K562 (cell line): ENCODE results near the gene ATP6V1A. TPM values are rescaled to one million over a fixed set of nuclear protein-coding genes. Genes with fewer than 3 reads are reported as not detected.
A peak's percentile ranks its signal among the peaks of the same experiment; 100 is the strongest.

Experiments used
- ATAC-seq: fragments of 200-7000 bp; cut with Tn5 transposase; 3 replicates; pipeline ENCODE4 v1.9.1; 2020; ENCODE audit warnings: moderate library complexity
- BruUV-seq: library from RNA; stranded (reverse); fragments of 400-500 nt; replicated peaks from 2 replicates; lab custom pipeline; 2021; lab: Mats Ljungman, UMichigan
- CTCF ChIA-PET: fragments of 300-600 bp; formaldehyde crosslinking; extraction: SDS; loops from one replicate; lab custom pipeline; 2021; ENCODE audit warnings: low intra/inter-chr PET ratio; lab: Yijun Ruan, JAX
- POLR2A ChIA-PET: fragments of 300-600, 350-650 bp; sonication (Branson Sonifier 250); formaldehyde crosslinking; extraction: SDS; loops from one replicate; lab custom pipeline; 2021; ENCODE audit warnings: antibody characterized with exemption, inconsistent platforms; lab: Yijun Ruan, JAX
- DNase-seq, 4 experiments: peaks; one replicate each; pipeline versions ENCODE4 v3.0.0 to v3.0.0-alpha.2; 2011 to 2018; ENCODE audit warnings: low spot score in 3 of 4, mixed read lengths in 3 of 4; ENCODE audit errors: extremely low read depth in 1 of 4
- FAIRE-seq: peaks from 2 replicates; lab custom pipeline; 2011; peaks lifted over from hg19 to GRCh38; lab: Jason Lieb, UNC
- H2AFZ ChIP-seq: 2 replicates; pipeline ENCODE4 v1.6.0; 2011; ENCODE audit warnings: low read depth, low read length, control low read depth, inconsistent platforms
- H3K27ac ChIP-seq: fragments of 200-600 bp; 3 replicates; pipeline ENCODE4 v1.8.0; 2011; ENCODE audit warnings: low read depth, mild to moderate bottlenecking, control low read depth, inconsistent platforms, low read length, moderate library complexity, mixed read lengths; ENCODE audit errors: extremely low read depth
- H3K27me3 ChIP-seq, 2 experiments: fragments of 300-600 bp in 1 of 2; 2 replicates in 1 of 2; 3 replicates in 1 of 2; pipeline versions ENCODE4 v1.6.0 to v1.8.0; 2011; ENCODE audit warnings: inconsistent platforms in 2 of 2, low read length in 2 of 2, mild to moderate bottlenecking in 1 of 2, mixed read lengths in 1 of 2, moderate library complexity in 1 of 2; ENCODE audit not compliant: control insufficient read depth in 2 of 2, insufficient read depth in 2 of 2
- H3K36me3 ChIP-seq: fragments of 300-600 bp; 3 replicates; pipeline ENCODE4 v1.8.0; 2011; ENCODE audit warnings: mild to moderate bottlenecking, low read length, inconsistent platforms; ENCODE audit not compliant: control insufficient read depth, insufficient read depth
- H3K4me1 ChIP-seq, 2 experiments: fragments of 200-600 bp in 1 of 2; replicated peaks in 1 of 2; 2 replicates in 1 of 2; 3 replicates in 1 of 2; pipeline versions ENCODE4 v1.5.1 to v1.8.0; 2011; ENCODE audit warnings: inconsistent platforms in 2 of 2, low read length in 2 of 2, mild to moderate bottlenecking in 1 of 2, mixed read lengths in 1 of 2, moderate library complexity in 1 of 2; ENCODE audit not compliant: control insufficient read depth in 2 of 2, insufficient read depth in 2 of 2
- H3K4me2 ChIP-seq: 2 replicates; pipeline ENCODE4 v1.6.1; 2011; ENCODE audit warnings: low read length, control low read depth, inconsistent platforms, mixed read lengths; ENCODE audit not compliant: insufficient read depth
- H3K4me3 ChIP-seq: fragments of 200-600 bp; sonication (generic), shearing (Covaris generic); 2 replicates; pipeline ENCODE4 v1.5.1; 2016; ENCODE audit warnings: control low read depth, inconsistent platforms
- H3K79me2 ChIP-seq: fragments of 200-600 bp; 3 replicates; pipeline ENCODE4 v1.8.0; 2011; ENCODE audit warnings: low read length, inconsistent platforms; ENCODE audit not compliant: control insufficient read depth, insufficient read depth
- H3K9ac ChIP-seq, 2 experiments: 2 replicates each; pipeline versions ENCODE4 v1.6.0 to v1.6.1; 2011; ENCODE audit warnings: low read depth in 2 of 2, low read length in 2 of 2, control low read depth in 1 of 2, inconsistent platforms in 1 of 2, mild to moderate bottlenecking in 1 of 2, mixed read lengths in 1 of 2; ENCODE audit not compliant: insufficient read depth in 1 of 2
- H3K9me1 ChIP-seq: one replicate; pipeline ENCODE4 v1.6.0; 2011; ENCODE audit warnings: inconsistent platforms, mild to moderate bottlenecking, low read length, moderate library complexity; ENCODE audit not compliant: control insufficient read depth, insufficient read depth
- H3K9me3 ChIP-seq: replicated peaks from 2 replicates; pipeline ENCODE4 v1.5.1; 2011; ENCODE audit warnings: low read depth, low read length, inconsistent platforms; ENCODE audit not compliant: control insufficient read depth, insufficient read depth
- H4K20me1 ChIP-seq: replicated peaks from 2 replicates; pipeline ENCODE4 v1.6.1; 2011; ENCODE audit warnings: low read length, inconsistent platforms, mixed read lengths; ENCODE audit not compliant: control insufficient read depth, insufficient read depth
- CREB3L1 ChIP-seq: fragments of 450-650 bp; IDR thresholded peaks from 2 replicates; pipeline ENCODE4 v1.6.1; 2014; ENCODE audit warnings: low read depth, mild to moderate bottlenecking, moderate library complexity, borderline replicate concordance
- ELF4 ChIP-seq: fragments of 450-650 bp; formaldehyde crosslinking; IDR thresholded peaks from 2 replicates; pipeline ENCODE4 v1.4.0; 2022; ENCODE audit warnings: missing genetic modification characterization
- FOXK2 ChIP-seq, 2 experiments: fragments of 450-650 bp; IDR thresholded peaks in 1 of 2; conservative IDR thresholded peaks in 1 of 2; 2 replicates each; pipeline ENCODE4 v1.6.1; 2016; ENCODE audit warnings: low read depth in 2 of 2, mild to moderate bottlenecking in 1 of 2
- HDGF ChIP-seq: fragments of 450-650 bp; IDR thresholded peaks from 2 replicates; pipeline ENCODE4 v1.6.1; 2016
- HOXB6 ChIP-seq: fragments of 250-450 bp; sonication (Bioruptor Pico); IDR thresholded peaks from 2 replicates; pipeline ENCODE4 v1.5.1; 2022; ENCODE audit warnings: mild to moderate bottlenecking, borderline replicate concordance
- SPI1 ChIP-seq: IDR thresholded peaks from 2 replicates; pipeline ENCODE4 v1.6.1; 2011; ENCODE audit warnings: low read depth, low read length, control low read depth, borderline replicate concordance
- TBP ChIP-seq: optimal IDR thresholded peaks from 2 replicates; pipeline ENCODE3; 2011; ENCODE audit warnings: low read depth, low read length, improper control_type of control experiment
- THAP7 ChIP-seq: fragments of 250-450 bp; sonication (Bioruptor Pico); IDR thresholded peaks from 2 replicates; pipeline ENCODE4 v1.5.0; 2021
- ZBTB1 ChIP-seq: sonication (generic); formaldehyde crosslinking; IDR thresholded peaks from 2 replicates; pipeline ENCODE4 v1.8.1; 2023; ENCODE audit warnings: missing genetic modification reagents, low read depth, mild to moderate bottlenecking, borderline replicate concordance
- ZNF280B ChIP-seq: fragments of 250-450 bp; sonication (Bioruptor Pico); IDR thresholded peaks from 2 replicates; pipeline ENCODE4 v1.5.1; 2021; ENCODE audit warnings: mild to moderate bottlenecking
- ZNF644 ChIP-seq: fragments of 200-800 bp; sonication (Bioruptor generic); IDR thresholded peaks from 2 replicates; pipeline ENCODE4 v1.6.1; 2016; ENCODE audit warnings: low read depth, missing genetic modification characterization, missing compliant biosample characterization
- WGBS: fragments of 100-300 bp; shearing (Covaris generic); methylation state at CpG from one replicate; pipeline ENCODE4 v1.1.6; 2016; ENCODE audit warnings: low coverage, mixed read lengths; ENCODE audit not compliant: insufficient coverage; ENCODE audit errors: missing lambda C conversion rate; 5-methylcytosine and 5-hydroxymethylcytosine counted together
- in situ Hi-C: fragments of 300-500 bp; cut with MboI; formaldehyde crosslinking; loops from 4 replicates; pipeline ENCODE4 v1.15.0; 2018; ENCODE audit warnings: inconsistent platforms, mixed read lengths
- intact Hi-C: fragments of 100-400 bp; cut with micrococcal nuclease; formaldehyde crosslinking; loops from 2 replicates; pipeline ENCODE4 v1.14.2; 2022
- polyA plus RNA-seq, 8 experiments: library from polyadenylated mRNA; depleted of rRNA in 4 of 8; stranded (reverse) in 5 of 8; unstranded in 3 of 8; fragments of >200 nt; fragmentation: Nextera tagmentation in 2 of 8; fragmentation: Illumina TruSeq in 1 of 8; extraction: Ambion mirVana in 2 of 8; extraction: Trizol in 1 of 8; gene quantifications; 2 replicates each; pipeline versions ENCODE4 v1.2.1 to v1.2.3, GENCODE V29; 2011 to 2014; ENCODE audit warnings: inconsistent platforms in 1 of 8, missing spikeins in 1 of 8
- total RNA-seq, 7 experiments: library from RNA; depleted of rRNA in 6 of 7; stranded (reverse); fragments of >200 nt in 6 of 7; fragmentation: Illumina TruSeq in 2 of 7; extraction: Trizol in 2 of 7; gene quantifications; 2 replicates each; pipeline versions ENCODE4 v1.2.1 to v1.2.3, GENCODE V29; 2011 to 2021; ENCODE audit warnings: low replicate concordance in 1 of 7

Gene ATP6V1A
- total and polyA plus RNA-seq, 9 of the 15 experiments (the other 6 are each of a cell fraction or from before 2014, with no cell fraction given), result 23.6 to 57.1 (median 39.9) TPM

GRCh38 chr3:113794526-113794925, 47.7 kb downstream of the ATP6V1A start:
- Histone ChIP-seq H3K27me3 (no peaks in the 10 kb centered on the region), H3K27ac (no peak overlapping the region), H3K36me3 (peaks cover 58% of the 10 kb centered on the region; the same call in 2 of the 3 replicates), H3K9me1 (no peaks in the 10 kb centered on the region), H3K4me3 (no peak overlapping the region), H3K4me1 (no peaks in the 10 kb centered on the region), H2AFZ (no peak overlapping the region), H3K79me2 (no peaks in the 10 kb centered on the region), H3K9ac (no peak overlapping the region), H4K20me1 (no peaks in the 10 kb centered on the region), H3K9me3 (no peaks in the 10 kb centered on the region), H3K4me2 (no peak overlapping the region)
- no peak for DNase-seq
- no peak for ATAC-seq
- no peak for FAIRE-seq
- BruUV-seq, result no TSS peak
- intact Hi-C loops, result no loop called here
- in situ Hi-C loops, result no loop called here
- 74% methylated on average over 3 of the region's 4 CpGs for WGBS
- POLR2A ChIA-PET, result interaction anchor here (0.6 kb wide), 1 partner anchor 75 kb away, joined by 3 read pairs; no protein-coding TSS in a partner anchor
- TF ChIP-seq SPI1 (peak; percentile 63; the same call in 1 of the 2 replicates), ZNF644 (no peak)
- CTCF ChIA-PET, result no interaction called here

GRCh38 chr3:113795693-113796092, 48.9 kb downstream of the ATP6V1A start:
- ChIA-PET CTCF (no interaction called here), POLR2A (no interaction called here)
- WGBS, result 91% methylated on average over 4 of the region's 4 CpGs
- DNase-seq (peak in 2 of 4 experiments; percentile 7 to 10), ATAC-seq (no peak), FAIRE-seq (no peak)
- intact Hi-C loops (no loop called here), in situ Hi-C loops (no loop called here)
- no TSS peak for BruUV-seq
- Histone ChIP-seq H3K9ac (no peak overlapping the region), H3K4me2 (no peak overlapping the region), H3K4me3 (no peak overlapping the region), H3K27ac (no peak overlapping the region), H2AFZ (no peak overlapping the region), H3K79me2 (no peaks in the 10 kb centered on the region), H4K20me1 (no peaks in the 10 kb centered on the region), H3K9me3 (no peaks in the 10 kb centered on the region), H3K27me3 (no peaks in the 10 kb centered on the region), H3K9me1 (no peaks in the 10 kb centered on the region), H3K36me3 (peaks cover 64% of the 10 kb centered on the region; the same call in 2 of the 3 replicates), H3K4me1 (no peaks in the 10 kb centered on the region)
- TF ChIP-seq ZNF280B, result no peak
- no peak for TF ChIP-seq FOXK2 (conservative IDR thresholded peaks at IDR 0.05 in 1 of 2, IDR thresholded peaks at IDR 0.05 in 1 of 2; ENCODE audit: low read depth in 2 of 2)
- TF ChIP-seq HDGF, result no peak
- no peak for TF ChIP-seq HOXB6
- TF ChIP-seq ZBTB1 (CRISPR knock-in tag), result no peak
- TF ChIP-seq CREB3L1, result no peak
- no peak for TF ChIP-seq TBP
- TF ChIP-seq ELF4 (CRISPR knock-in tag), result no peak
- TF ChIP-seq THAP7 (CRISPR knock-in tag), result no peak
